UCSD-AML1 (cell line): ENCODE data around the gene UQCR11.

ENCODE experiments used
- DNase-seq: peaks from one replicate; lab custom pipeline; 2025; ENCODE audit not compliant: unreplicated experiment; lab: John Stamatoyannopoulos, UW

The UQCR11 gene

DNA sequence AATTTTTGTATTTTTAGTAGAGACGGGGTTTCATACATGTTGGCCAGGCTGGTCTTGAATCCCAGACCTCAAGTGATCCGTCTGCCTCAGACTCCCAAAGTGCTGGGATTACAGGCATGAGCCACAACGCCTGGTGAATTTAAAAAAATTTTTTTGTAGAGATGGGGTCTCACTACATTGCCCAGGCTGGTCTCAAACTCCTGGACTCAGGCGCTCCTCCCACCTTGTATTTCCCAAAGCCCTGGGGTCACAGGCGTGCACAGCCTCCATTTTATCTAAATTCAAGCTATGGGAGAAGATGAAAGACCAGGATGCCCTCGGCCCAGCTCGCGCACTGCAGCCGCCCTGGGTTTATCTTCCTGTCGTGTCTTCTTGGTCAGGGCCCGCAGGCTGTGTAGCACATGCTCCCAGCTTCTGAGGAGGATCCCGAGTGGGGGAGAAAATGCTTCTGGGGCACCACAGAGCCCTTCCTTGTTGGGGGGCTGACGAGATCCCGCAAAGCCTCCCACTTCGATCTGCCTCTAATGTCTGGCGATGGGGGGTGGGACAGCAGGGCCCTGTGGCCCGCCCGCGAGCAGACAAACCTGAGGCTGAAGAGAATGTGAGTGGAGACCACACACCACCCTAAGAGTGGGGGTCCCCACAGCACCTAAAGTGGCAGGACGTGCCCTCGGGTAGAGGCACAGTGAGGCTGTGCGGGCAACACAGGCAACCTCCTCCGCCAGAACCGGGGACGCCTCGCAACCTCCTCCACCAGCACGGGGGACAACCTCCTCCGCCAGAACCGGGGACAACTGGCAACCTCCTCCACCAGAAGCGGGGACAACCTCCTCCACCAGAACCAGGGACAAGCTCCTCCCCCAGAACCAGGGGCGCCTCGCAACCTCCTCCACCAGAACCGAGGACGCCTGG, 31.3 kb upstream of the UQCR11 start:
- no peak for DNase-seq

DNA sequence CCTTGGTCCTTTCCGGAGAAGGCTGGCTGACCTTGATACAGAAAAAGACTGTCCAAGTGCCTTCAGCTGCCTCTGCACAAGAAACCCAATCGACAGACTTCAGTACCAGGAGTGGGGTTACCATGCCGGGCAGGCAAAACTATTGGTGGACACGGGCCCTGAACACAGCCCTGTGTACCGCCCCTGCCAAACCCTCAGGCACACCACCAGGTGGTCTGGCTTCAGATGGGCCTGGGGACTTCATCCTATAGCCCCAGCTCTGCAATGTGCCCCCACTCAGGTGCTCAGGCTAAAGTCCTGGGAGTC, 29.6 kb upstream of the UQCR11 start:
- DNase-seq: no peak

DNA sequence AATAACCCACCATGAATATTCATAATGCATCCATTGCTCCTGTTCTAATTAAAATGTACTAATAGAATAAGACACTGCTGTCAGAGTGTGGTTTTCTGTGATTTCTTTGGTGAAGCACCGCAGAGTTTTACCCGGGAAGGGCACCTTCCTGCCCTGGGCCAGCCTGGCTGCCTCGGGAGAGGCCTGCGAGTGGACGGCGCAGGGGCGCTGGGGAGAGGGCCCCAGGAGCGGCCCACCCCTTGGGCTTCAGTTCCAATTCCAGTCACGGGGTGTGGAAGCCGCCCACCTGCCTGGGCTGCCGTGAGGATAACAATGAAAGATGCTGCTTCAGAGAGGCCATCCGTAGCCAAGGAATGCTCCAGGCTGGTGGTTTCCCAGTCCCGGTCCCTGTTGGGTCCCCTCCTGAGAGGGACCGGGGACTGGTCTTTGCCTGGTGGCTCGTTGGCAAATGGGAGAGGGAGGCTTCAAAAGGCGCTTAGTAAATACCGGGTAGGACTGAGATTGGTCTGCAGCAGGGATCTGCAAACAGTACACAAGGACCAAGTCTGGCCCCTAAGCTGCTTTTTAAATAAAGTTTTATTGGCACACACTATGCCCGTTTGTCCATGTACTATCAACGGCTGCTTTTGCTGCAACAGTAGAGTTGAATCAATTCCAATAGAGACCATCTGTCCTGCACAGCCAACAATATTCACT, 29.1 kb upstream of the UQCR11 start:
- no peak for DNase-seq

DNA sequence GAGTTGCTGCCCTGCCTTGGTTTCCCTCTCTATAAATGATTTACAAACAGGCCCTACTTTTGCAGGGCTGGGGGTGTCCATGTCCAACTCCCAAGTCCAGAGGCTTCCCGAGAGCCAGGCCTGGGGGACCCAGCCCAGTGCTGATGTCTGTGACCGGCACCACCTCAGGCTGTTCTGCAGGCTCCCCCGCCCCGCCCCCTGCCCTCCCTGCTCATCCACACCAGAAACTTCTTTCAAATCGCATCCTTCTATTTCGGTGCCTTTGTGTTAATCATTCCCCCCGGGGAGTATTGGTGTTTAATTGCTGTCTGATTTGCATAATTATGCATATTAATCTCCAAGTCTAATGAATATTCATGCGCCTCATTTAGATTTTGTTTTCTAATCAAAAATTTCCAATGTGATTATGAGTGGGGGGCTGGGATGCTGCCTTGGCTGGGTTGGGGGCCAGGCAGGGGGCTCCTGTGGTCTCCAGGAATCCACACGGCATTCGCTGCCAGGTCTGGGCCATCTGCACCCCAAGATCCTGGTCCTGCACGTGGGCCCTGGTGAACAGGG, 28.1 kb upstream of the UQCR11 start:
- DNase-seq: no peak

DNA sequence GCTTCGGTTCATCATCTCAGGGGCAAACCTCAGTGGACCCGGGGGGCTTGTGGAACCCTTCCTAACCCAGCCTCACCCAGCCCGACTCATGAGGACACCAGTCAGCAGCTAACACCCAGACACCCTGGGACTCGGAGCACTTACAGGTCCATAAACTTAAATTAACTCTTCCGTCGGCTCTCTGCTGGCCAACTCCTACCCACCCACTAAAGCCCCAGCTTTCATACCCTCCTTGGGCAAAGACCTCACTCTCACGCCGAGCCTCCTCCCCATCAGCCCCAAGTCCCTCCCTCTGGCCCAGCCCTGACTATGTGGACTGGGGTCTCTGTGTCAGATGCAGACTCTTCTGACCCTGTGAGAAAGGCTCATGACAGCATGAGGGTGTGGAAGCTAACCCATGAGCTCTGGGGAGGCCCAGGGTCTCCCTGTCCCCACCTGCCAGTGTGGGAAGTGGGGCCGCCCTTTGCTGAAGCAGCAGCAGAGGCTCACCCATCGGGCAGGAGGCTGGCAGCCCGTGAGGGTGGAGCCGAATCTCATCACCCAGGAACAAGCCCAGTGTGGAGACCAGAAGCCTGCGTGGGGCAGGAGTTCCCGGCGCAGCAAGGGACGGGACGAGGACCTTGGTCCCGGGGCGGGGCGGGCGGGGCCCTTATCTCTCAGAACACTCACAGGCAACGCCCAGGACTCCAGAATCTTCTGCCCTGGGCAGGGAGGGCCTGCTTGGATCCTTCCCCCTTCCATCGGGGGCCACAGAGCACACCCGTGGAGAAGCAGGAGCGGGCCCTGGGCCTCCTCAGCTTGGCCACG, 27.4 kb upstream of the UQCR11 start:
- DNase-seq: no peak

DNA sequence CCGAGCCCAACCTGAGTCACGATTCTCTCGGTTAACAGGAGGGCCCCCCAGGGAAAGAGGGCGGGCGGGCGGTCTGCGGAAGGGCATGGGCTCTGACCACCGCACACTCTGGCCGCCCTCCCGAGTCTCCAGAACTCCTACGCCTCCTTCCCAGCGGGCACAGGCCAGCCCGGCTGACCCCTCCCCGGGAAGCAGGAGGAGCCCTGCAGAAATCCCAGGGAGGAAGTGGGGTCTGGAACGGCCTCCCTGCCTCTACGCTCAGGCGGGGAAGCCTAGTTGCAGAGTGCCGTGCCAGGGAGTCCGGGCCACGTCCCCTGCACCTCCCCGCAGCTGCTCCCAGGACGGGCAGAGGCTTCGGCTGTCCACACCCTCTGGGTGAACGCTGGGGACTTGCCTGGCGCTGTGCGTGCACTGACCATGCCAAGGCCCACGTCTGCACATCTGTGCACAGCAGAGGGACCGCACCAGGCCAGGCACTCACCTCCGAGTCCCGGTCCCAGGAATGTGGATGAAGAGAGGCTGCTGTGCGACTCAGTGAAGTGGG, 26.4 kb upstream of the UQCR11 start:
- DNase-seq: no peak

DNA sequence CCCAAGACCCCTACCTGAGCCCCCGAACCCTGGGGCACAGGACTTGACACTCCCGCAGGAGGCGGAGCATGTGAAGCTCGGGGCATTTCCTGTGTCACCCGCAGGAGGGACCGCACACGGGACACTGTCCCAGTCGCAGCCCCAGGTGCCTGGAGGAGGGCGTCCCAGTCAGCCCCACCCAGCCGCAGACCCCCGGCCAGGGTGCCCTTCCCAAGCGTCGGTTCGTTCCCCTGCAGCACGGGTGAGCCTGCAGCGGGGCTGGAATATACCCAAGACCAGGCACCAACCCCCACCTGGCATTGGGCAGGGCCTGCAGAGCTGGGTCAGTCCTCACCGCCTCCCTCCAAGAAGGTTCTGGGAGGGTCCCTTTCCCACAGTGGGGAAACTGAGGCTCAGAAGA, 25.5 kb upstream of the UQCR11 start:
- no peak for DNase-seq

DNA sequence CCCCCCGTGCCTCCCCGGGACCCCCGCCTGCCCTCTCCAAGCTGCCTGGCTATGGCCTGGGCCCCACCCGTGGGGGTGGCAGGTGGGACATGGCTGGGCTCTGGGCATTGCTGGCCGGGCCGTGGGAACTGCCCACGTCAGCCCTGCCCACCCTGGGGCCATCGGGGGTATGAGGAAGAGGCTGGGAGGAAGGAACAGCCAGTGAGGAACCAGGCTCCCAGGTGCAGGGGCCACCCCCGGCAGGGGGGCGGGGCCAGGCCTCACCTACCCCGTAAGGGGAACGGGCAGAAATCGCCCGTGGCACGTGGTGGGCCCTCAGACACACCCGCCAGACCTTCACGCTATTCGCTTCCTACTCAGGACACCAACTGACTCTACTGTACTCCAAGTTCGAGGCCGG, 24.8 kb upstream of the UQCR11 start:
- DNase-seq: no peak

DNA sequence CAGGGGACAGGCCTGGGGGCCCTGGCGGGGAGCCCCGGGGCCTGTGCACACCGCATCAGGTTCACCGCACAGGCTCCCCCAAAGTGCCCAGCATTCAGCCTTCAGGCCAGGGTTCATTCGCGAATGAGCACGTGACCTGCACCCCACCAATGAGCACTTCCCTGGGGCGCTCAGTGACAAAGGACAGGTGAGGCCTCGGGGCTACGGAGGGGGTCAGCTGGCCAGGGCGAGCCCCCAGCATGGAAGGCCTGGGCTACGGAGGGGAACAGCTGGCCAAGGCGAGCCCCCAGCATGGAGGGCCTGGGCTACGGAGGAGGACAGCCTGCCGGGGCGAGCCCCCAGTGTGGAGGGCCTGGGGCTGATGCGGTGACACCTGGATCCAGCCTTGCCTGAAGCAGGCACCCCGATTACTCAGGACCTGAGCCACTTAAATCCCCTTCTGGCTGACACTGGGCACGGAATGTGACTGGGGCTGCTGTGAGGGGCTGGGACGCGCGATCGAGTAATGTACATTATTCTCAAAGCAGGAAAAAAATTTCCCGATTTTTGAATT, 24.1 kb upstream of the UQCR11 start:
- DNase-seq: no peak

DNA sequence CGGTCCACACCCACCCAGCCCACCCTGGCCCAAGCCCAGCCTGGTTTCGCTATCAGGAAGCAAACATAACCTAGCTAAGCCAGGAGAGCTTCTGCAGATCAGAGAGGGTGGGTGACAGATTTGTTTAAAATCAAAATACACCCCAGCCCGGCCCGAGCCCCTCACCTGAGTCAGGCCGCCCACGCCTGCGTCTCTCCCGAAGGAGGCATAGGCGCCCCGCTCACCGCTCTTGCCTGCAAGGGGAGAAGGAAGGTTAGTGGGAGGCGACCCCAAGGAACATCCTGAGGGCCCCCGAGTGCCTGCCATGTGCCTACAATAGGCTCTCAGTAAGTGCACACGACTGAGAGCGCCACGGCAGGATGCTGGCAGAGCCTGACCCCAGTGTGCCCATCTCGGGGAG, 21.9 kb upstream of the UQCR11 start:
- DNase-seq: no peak

DNA sequence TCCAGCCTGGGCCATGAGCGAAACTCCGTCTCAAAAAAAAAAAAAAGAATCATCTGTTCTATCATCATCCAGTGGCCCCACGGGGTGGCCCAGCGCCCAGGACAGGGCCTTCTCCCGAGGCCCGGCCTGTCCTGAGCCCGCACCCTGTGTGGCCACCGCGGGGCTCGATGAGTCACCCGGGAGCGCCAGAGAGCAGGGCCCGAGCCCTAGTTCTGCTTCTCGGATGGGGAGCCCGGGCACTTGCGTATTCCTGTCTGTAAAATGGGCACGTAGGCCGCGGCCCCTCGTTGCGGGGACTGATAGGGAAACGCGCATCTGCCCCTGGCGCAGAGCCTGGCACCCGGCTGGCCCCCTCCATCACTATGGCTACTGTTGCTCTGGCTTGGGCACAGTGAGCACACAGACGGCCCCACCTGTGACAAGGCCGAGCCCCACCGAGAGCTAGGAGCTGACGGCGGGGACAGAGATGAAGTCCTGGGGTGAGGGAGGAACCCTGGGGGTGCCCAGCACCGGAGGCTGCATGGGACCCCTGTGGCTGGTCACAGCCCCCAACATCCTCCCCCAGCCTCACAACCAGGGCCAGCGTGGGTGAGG, 21.3 kb upstream of the UQCR11 start:
- DNase-seq: no peak

DNA sequence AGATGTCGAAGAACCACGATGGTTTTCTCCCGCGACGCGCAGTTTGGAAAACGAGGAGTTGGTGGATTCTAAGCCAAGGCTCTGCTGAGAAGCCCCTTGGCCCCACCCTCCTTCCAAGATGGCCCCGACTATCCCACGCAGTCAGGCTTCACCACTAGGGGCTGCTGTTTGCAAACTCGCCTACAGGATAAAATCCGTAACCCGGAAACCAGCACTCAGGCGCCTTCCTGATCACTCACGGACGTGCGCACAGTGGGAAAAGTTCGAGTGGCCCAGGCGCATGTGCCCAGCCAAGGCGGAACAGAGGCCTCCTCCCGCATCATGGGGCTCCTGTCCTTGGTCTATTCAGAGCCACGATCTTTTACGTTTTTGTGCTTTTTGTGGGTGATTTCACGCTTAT, 19.2 kb upstream of the UQCR11 start:
- DNase-seq: peak; percentile 42

DNA sequence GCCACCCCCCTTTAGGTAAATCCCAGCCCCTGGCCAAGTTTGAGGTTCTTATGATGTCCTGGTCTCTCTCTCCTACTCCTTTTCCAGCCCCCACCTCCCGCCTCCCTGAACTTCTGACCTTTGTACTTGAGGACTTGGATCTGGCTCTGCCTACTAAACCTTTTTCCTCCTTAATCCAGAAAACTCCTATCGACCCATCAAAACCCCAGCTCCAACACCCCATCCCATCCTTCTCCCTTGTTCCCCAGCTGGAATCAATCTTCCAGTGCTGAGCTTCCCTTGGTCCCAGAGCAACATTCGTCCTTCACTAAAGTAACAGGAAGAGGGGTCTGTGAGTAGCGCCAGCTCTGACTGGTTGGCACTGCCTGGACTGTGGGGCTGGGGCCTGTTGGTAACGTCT, 17.3 kb upstream of the UQCR11 start:
- DNase-seq: no peak

DNA sequence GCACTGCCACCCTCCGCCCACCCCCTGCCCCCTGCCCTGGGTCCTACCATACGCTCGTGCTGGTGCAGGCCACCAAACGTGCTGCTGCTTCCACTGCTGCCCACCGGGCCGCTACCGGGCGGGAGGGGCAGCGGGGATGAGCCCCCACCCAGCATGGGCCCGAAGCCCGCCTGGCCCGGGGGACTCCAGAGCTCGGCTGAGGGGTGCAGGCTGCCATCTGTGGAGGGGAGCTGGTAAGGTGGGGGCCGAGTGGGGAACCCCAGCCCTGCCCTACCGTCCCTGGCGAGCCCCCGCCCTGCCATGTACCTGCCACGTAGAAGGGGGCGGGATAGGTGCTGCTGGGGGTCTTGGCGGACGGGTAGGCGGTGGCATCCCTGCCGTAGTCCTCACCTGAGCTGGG, 16.7 kb upstream of the UQCR11 start:
- no peak for DNase-seq

DNA sequence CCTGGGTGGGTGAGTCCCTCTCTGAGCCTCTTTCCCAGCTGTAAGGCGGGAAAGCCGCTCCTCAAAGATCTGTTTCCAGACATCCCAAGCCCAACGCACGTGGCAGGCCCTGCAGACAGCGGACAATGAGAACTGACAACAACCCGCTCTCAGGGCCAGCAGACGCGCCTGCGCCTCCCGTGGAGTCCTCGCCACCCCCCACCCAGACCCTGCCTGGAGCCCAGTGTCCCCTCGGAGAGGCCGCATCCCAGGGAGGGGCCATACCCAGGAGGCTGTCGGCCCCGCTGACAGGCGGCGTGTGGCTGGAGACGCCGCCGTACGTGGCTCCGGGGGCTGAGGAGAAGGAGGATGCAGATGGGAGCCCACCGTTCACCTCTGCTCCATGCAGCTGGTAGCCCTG, 16.3 kb upstream of the UQCR11 start:
- DNase-seq: no peak

DNA sequence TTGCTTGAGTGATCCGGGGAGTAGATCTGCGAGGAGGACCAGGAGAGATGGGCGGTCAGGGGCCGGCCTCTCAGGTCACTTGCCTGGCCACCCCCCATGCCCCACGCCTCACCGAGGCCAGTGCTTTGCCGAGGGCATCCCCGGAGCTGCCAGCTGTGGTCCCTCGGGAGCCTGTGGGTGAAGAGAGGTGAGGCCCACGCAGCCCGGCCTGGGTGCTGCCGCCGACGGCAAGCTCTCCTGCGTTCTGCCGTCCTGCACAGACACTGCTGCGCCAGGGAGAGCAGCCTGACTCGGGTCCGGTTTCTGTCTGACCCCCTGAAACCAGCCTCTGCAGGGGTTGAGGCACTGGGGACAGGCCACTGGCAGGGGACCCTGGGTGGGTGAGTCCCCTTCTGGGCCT, 15.8 kb upstream of the UQCR11 start:
- no peak for DNase-seq

DNA sequence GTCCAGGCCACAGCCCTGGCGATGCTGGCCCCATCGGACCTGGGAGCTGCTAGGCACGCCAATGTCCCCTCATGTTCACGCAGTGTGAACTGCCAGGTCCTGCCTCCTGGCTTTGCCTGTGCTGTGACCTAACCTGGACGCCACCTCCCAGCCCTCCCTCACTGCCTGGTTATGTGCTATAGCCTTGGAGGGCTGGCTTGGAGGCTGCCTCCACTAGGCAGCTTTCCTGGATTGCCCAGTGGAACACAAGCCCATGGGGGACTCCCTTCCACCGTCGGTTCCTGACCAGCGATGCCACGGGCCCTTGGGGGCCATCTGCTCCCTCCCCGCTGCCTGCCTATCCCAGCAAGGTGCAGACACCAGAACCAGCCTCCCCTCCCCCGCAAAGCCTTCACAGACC, 15.2 kb upstream of the UQCR11 start:
- no peak for DNase-seq

DNA sequence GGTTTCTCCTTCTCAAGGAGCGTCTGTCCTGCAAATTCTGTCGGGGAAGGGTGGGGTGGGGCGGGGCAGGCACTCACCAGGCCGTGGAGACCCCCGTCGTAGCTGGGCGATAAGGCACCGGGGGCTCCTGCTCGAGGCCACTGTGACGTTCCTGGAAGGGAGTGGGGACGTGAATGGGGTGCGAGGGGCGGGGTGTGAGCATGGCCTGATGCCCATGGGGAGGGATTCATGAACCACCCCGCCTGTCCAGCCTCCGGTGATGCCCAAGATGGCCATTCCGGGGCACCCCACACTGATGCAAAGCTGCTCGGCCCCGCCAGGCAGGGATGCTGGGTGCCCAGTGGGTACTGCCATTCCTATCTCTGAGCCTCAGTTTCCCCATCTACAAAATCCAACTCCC, 14.4 kb upstream of the UQCR11 start:
- DNase-seq: no peak

DNA sequence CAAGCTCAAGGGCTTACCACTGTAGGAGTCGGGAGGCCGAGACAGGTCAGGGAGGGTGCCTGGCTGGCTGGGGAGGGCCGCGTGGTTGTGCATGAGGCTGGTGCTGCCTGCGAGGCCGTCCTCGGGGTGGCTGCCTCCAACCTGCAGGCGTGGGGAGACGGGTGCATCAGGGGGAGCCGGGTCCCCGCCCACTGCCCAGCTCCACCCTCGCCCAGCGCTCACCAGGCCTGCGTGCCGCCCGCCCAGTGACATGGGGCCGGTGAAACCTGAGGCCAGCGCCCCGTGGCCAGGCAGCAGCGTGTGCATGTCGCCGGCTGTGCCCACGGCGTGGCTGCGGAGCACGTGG, 13.8 kb upstream of the UQCR11 start:
- DNase-seq: no peak

DNA sequence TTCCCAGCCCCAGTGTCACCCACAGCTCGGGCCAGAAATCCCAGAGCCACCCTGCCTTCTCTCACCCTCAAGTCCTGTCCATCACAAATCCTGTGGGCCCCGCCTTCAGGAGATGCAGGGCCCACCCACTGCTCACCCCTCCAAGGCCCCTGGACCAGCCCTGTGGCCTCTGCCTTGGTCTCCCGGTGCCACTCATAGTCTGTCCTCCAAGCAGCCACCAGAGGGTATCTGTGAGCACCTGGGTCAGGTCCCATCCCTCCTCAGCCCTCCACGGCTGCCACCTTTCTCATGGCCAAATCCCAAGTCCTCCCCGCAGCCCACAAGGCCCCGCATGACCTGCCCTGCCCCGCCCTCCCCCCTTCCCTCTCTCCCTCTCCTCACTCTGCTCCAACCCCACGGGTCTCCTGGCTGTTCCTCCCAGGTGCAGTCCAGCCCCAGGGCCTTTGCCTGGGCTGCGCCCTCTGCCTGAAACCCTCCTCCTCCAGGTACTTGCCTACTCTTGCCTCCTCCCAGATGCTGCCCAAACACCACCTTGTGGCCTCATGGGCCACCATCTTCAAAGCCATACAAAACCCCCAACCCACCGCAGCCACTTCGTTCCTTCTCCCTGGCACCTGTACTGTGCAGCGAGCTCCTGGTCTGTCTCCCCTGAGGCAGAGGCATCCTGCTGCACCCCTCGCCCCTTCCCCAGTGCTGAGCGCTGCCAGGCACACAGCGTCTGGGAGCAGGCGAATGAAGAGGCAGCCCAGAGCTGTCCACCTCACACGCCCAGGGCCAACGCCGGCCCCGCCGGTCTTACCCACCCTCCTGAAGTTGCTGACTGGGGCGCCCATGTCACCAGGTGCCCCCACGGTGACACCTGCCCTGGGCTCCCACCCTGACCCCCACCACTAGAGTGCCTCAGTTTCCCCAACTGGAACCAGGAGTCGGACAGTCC, 13.2 kb upstream of the UQCR11 start:
- DNase-seq: no peak
